Heart right ventricle (tissue), 16 donors: ENCODE results near the gene MROH7. TPM values are rescaled to one million over a fixed set of nuclear protein-coding genes. Genes with fewer than 3 reads are reported as not detected.

Experiments
- ATAC-seq, 8 donors: fragments of 200-7000 bp; cut with Tn5 transposase; one replicate each; pipeline ENCODE4 v1.9.1; 2020; ENCODE audit warnings: mild to moderate bottlenecking in 8 of 8, moderate library complexity in 8 of 8, moderate number of reproducible peaks in 1 of 8
- DNase-seq, 2 donors: peaks; one replicate each; pipeline ENCODE4 v3.0.0-alpha.2; 2020
- H3K27ac ChIP-seq, 10 donors: fragments of 200-600 bp; sonication (generic) in 2 of 10; one replicate each; pipeline versions ENCODE4 v1.5.0 to v1.8.0; 2020 to 2022; ENCODE audit warnings: mild to moderate bottlenecking in 3 of 10
- H3K27me3 ChIP-seq, 7 donors: fragments of 200-600 bp; one replicate each; pipeline ENCODE4 v1.8.0; 2021 to 2022; ENCODE audit warnings: mild to moderate bottlenecking in 2 of 7
- H3K36me3 ChIP-seq, 9 donors: fragments of 200-600 bp; sonication (generic) in 1 of 9; one replicate each; pipeline versions ENCODE4 v1.5.0 to v1.8.0; 2020 to 2022; ENCODE audit warnings: mild to moderate bottlenecking in 2 of 9
- H3K4me1 ChIP-seq, 9 donors: fragments of 200-600 bp; sonication (generic) in 1 of 9; one replicate each; pipeline versions ENCODE4 v1.5.0 to v1.8.0; 2020 to 2022; ENCODE audit warnings: mild to moderate bottlenecking in 4 of 9
- H3K4me3 ChIP-seq, 10 donors: fragments of 200-600 bp; sonication (generic) in 2 of 10; one replicate each; pipeline versions ENCODE4 v1.5.0 to v1.8.0; 2020 to 2022; ENCODE audit warnings: mild to moderate bottlenecking in 7 of 10, moderate library complexity in 2 of 10
- H3K9me3 ChIP-seq, 11 donors: fragments of 200-600 bp in 10 of 11; sonication (generic) in 2 of 11; one replicate each; pipeline versions ENCODE4 v1.5.0 to v1.8.0; 2013 to 2022; ENCODE audit warnings: mild to moderate bottlenecking in 2 of 11, control low read depth in 1 of 11, moderate library complexity in 1 of 11
- CTCF ChIP-seq, 9 donors: fragments of 200-600 bp; sonication (generic) in 2 of 9; IDR thresholded peaks; one replicate each; pipeline versions ENCODE4 v1.5.0 to v1.8.0; 2021 to 2022; ENCODE audit warnings: antibody characterized with exemption in 9 of 9, mild to moderate bottlenecking in 5 of 9, moderate library complexity in 1 of 9
- WGBS, 2 donors: extraction: QIAGEN DNeasy Blood & Tissue Kit; methylation state at CpG; one replicate each; pipeline ENCODE4 v1.1.7; 2013; ENCODE audit warnings: inconsistent platforms in 1 of 2; 5-methylcytosine and 5-hydroxymethylcytosine counted together
- intact Hi-C, 10 donors: fragments of 100-400 bp; cut with DNase I; formaldehyde crosslinking; loops; one replicate each; pipeline versions ENCODE4 v1.11.1 to v1.14.2; 2022
- polyA plus RNA-seq, 2 donors: library from polyadenylated mRNA; stranded (reverse); fragments of 200-250 nt; gene quantifications; one replicate each; pipeline ENCODE4 v1.2.3, GENCODE V29; 2013
- total RNA-seq, 10 donors: library from RNA; stranded (reverse); fragmentation: NEBNext Ultra II Directional in 3 of 10; extraction: Animal tissue kit (Norgen Biotek cat#: 25700) in 3 of 10; gene quantifications; one replicate each; pipeline versions ENCODE4 v1.2.1 to v1.2.4, GENCODE V29; 2021 to 2023
- donor health status: Arrhythmogenic right ventricular cardiomyopathy.
- donor health status: ischemic (EF 13 %, LVEDD 7.1; RV severe dilation, severe dysfunction).
- donor health status: healthy with polysubstance abuse.
- donor health status: DM: no; HTN: yes; CAD: no.
- donor health status: DM: no; HTN: no; CAD: no.
- donor health status: ischemic (EF 25% LVEDD 6.9; RV normal size, moderate dysfunction).
- donor health status: ischemic (EF 25% LVEDD 5.7; RV mildly dilated, moderate dysfunction).
- donor health status: healthy.
- donor health status: DM: yes; HTN: yes; CAD: no.
- donor health status: Ischemic cardiomyopathy.
- donor health status: ischemic (EF 35%, LVEDD 5.7; RV mildly dilated, moderate dysfunction).
- donor health status: nonischemic (EF 11% LVEDD 7.7; RV severe dilation, severe dysfunction).
- donor health status: DM: yes; HTN: yes; CAD: no.
- donor health status: PGD.
- donor health status: ischemic (EF 29% LVEDD 5.4; RV normal size, mild dysfunction).
- donor health status: nonischemic (EF 23%, LVEDD 6.1; RV moderate dilation, normal function).

The MROH7 gene
- total and polyA plus RNA-seq, 12 donors = 2.1 to 25.8 (median 12.8) TPM

DNA sequence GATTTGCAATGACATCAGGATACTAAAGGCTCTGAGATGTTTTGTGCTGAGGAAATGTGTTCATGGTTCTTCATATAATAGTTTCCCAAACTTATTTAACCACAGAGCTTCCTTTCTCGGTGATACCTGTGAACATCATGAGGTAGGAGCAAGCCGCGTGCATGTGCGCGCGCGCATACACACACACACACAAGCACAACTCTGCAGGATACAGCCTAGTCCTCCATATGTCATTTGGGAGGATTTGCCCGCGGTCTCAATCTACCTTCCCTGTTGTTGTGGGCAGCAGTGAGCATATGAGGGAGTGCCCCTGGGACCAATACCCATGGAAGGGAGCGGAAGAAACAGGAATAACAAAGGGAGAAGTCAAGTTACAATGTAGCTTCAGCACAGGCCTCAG is 61.9 kb downstream of the MROH7 start:
- H3K36me3 ChIP-seq = peaks cover 0 to 37% (median 0%) of the 10 kb centered on the region in 9 donors
- H3K27ac ChIP-seq = no peak overlapping the region
- H3K9me3 ChIP-seq = no peaks in the 10 kb centered on the region
- H3K4me1 ChIP-seq = no peaks in the 10 kb centered on the region
- no peaks in the 10 kb centered on the region for H3K27me3 ChIP-seq
- intact Hi-C loops = no loop called here
- TF ChIP-seq CTCF (IDR thresholded peaks at IDR 0.05) = no peak
- ATAC-seq = no peak
- no peak overlapping the region for H3K4me3 ChIP-seq
- DNase-seq = no peak
- 95% methylated on average over 10 of the region's 10 CpGs for WGBS, 2 donors

GRCh38 chr1:54705153-54705552 is 63.6 kb downstream of the MROH7 start:
- no peak for DNase-seq
- no peak overlapping the region for H3K27ac ChIP-seq
- no peaks in the 10 kb centered on the region for H3K4me1 ChIP-seq
- H3K36me3 ChIP-seq = peaks cover 0 to 44% (median 0%) of the 10 kb centered on the region in 9 donors
- intact Hi-C loops = no loop called here
- TF ChIP-seq CTCF (IDR thresholded peaks at IDR 0.05) = no peak
- H3K4me3 ChIP-seq = no peak overlapping the region
- no peaks in the 10 kb centered on the region for H3K9me3 ChIP-seq
- no peak for ATAC-seq
- 83 to 84% methylated on average over 2 of the region's 2 CpGs for WGBS, 2 donors
- H3K27me3 ChIP-seq = no peaks in the 10 kb centered on the region

GRCh38 chr1:54706419-54706818 is 64.8 kb downstream of the MROH7 start:
- TF ChIP-seq CTCF (IDR thresholded peaks at IDR 0.05) = no peak
- intact Hi-C loops = no loop called here
- no peak for ATAC-seq
- no peaks in the 10 kb centered on the region for H3K27me3 ChIP-seq
- WGBS, 2 donors = 82 to 86% methylated on average over 4 of the region's 4 CpGs
- H3K36me3 ChIP-seq = peaks cover 0 to 33% (median 0%) of the 10 kb centered on the region in 9 donors
- H3K9me3 ChIP-seq = no peaks in the 10 kb centered on the region
- H3K4me1 ChIP-seq = no peaks in the 10 kb centered on the region
- H3K4me3 ChIP-seq = no peak overlapping the region
- H3K27ac ChIP-seq = no peak overlapping the region
- DNase-seq = no peak

- H3K27ac ChIP-seq = no peak overlapping the region
- ATAC-seq = no peak
- DNase-seq = no peak
- no peaks in the 10 kb centered on the region for H3K27me3 ChIP-seq
- no peak for TF ChIP-seq CTCF (IDR thresholded peaks at IDR 0.05)
- H3K4me1 ChIP-seq = no peaks in the 10 kb centered on the region
- peaks cover 0 to 23% (median 0%) of the 10 kb centered on the region in 9 donors for H3K36me3 ChIP-seq
- H3K9me3 ChIP-seq = no peaks in the 10 kb centered on the region
- intact Hi-C loops = no loop called here
- H3K4me3 ChIP-seq = no peak overlapping the region
Observed at GRCh38 chr1:54708385-54708784, 66.8 kb downstream of the MROH7 start.
